AG10803 (cell line): ENCODE data around the gene KRTAP26-1.

Experiments used
- DNase-seq: peaks from one replicate; pipeline ENCODE4 v3.0.0; 2010; ENCODE audit warnings: low read depth
- H3K4me3 ChIP-seq: 2 replicates; pipeline ENCODE4 v1.5.1; 2011; ENCODE audit warnings: mild to moderate bottlenecking, low read length, control low read depth
- CTCF ChIP-seq: conservative IDR thresholded peaks from 2 replicates; pipeline ENCODE4 v1.5.1; 2011; ENCODE audit warnings: mild to moderate bottlenecking, low read length, control low read depth, inconsistent platforms

The KRTAP26-1 gene

GRCh38 chr21:30340714-30341573, 20.8 kb upstream of the KRTAP26-1 start:
- no peak overlapping the region for H3K4me3 ChIP-seq
- peak; percentile 20 for DNase-seq
- TF ChIP-seq CTCF = peak; percentile 64

- TF ChIP-seq CTCF = no peak
- DNase-seq = no peak
Measured at GRCh38 chr21:30338717-30339116, 18.6 kb upstream of the KRTAP26-1 start.

GRCh38 chr21:30337772-30338171, 17.7 kb upstream of the KRTAP26-1 start:
- TF ChIP-seq CTCF = no peak
- no peak overlapping the region for H3K4me3 ChIP-seq
- DNase-seq = no peak

More at GRCh38 chr21:30338717-30339116, 18.6 kb upstream of the KRTAP26-1 start:
- no peak overlapping the region for H3K4me3 ChIP-seq

- no peak for TF ChIP-seq CTCF
Measured at GRCh38 chr21:30337276-30337744, 17.2 kb upstream of the KRTAP26-1 start, which contains the start of gene KRTAP27-1. Gene KRTAP27-1 (minus strand): TSS chr21:30337694. CDS start chr21:30337668, 26 bp downstream.

GRCh38 chr21:30336596-30336995, 16.5 kb upstream of the KRTAP26-1 start:
- DNase-seq = peak; percentile 15

More at GRCh38 chr21:30337276-30337744, 17.2 kb upstream of the KRTAP26-1 start, which contains the start of gene KRTAP27-1:
- DNase-seq = no peak
- no peak within 1 kb of the TSS for H3K4me3 ChIP-seq

GRCh38 chr21:30333736-30334135, 13.6 kb upstream of the KRTAP26-1 start:
- TF ChIP-seq CTCF = no peak
- no peak overlapping the region for H3K4me3 ChIP-seq
- DNase-seq = no peak

More at GRCh38 chr21:30336596-30336995, 16.5 kb upstream of the KRTAP26-1 start:
- H3K4me3 ChIP-seq = no peak overlapping the region
- TF ChIP-seq CTCF = no peak

- H3K4me3 ChIP-seq = no peak overlapping the region
- no peak for TF ChIP-seq CTCF
- DNase-seq = no peak
Measured at GRCh38 chr21:30332681-30333080, 12.6 kb upstream of the KRTAP26-1 start.
